BJ (cell line): ENCODE data around the gene NSMCE1. TPM values are rescaled to one million over a fixed set of nuclear protein-coding genes. Genes with fewer than 3 reads are reported as not detected.
A peak's percentile ranks its signal among the peaks of the same experiment; 100 is the strongest.

Experiments used
- CTCF ChIA-PET: fragments of 350-600 bp; formaldehyde crosslinking; extraction: SDS; loops from one replicate; lab custom pipeline; 2021; ENCODE audit warnings: antibody characterized with exemption, inconsistent platforms; lab: Yijun Ruan, JAX
- POLR2A ChIA-PET: fragments of 300-600 bp; sonication (Branson Sonifier 250); formaldehyde crosslinking; extraction: SDS; loops from one replicate; lab custom pipeline; 2021; ENCODE audit warnings: antibody characterized with exemption; lab: Charles Lee
- DNase-seq: peaks from one replicate; pipeline ENCODE4 v3.0.0-alpha.2; 2011; ENCODE audit warnings: low read depth
- H3K27me3 ChIP-seq: 2 replicates; pipeline ENCODE4 v1.6.0; 2011; ENCODE audit warnings: low read length; ENCODE audit not compliant: control insufficient read depth, insufficient read depth
- H3K36me3 ChIP-seq: 2 replicates; pipeline ENCODE4 v1.5.1; 2011; ENCODE audit warnings: low read length; ENCODE audit not compliant: control insufficient read depth, insufficient read depth
- H3K4me3 ChIP-seq: 2 replicates; pipeline ENCODE4 v1.5.1; 2011; ENCODE audit warnings: low read depth, mild to moderate bottlenecking, control low read depth, low read length
- polyA plus RNA-seq: library from polyadenylated mRNA; depleted of rRNA; stranded (reverse); fragments of >200 nt; gene quantifications from 2 replicates; pipeline ENCODE4 v1.2.3, GENCODE V29; 2011
- TF ChIP-seq, protein P1 (sequence below): IDR thresholded peaks from 2 replicates; pipeline ENCODE4 v1.5.1; 2011; ENCODE audit warnings: low read depth, mild to moderate bottlenecking, control low read depth, inconsistent platforms, low read length, moderate library complexity; ENCODE audit not compliant: insufficient read depth

The NSMCE1 gene
- polyA plus RNA-seq, 1 experiment = 34.3 TPM

DNA sequence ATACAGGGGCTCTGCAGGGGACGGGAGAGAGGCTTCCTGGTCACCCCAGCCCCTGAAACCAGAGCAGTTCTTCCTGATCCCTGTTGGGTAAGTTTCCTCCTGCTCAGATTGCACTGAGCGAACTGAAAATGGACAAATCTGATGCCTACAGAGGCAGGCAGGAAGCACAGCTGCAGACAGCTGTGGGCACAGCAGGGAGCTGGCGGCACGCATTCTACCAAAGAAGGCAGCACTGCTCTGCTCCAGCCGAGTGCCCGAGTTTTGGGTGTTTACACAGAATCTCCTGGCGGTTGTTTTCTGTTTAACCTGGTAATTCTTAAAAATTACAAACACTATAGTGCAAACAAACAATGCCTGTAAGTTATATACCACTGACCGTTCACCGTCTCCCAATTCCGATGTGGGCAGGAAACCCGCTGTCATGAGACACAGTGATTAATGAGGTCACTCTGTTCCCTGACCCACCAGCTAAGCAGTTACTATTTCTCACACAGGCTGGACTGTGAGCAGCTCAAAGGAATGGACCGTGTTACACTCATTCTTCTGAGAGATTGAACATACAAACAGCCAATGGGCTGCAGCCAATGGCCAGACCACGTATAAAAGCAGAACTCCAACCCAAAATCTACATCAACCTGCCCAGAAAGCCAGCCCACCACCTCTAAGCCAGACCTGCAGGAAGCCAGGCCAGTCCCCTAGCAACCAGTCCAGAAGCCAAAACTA lies 25.5 kb downstream of the NSMCE1 start:
- TF ChIP-seq, protein P1, sequence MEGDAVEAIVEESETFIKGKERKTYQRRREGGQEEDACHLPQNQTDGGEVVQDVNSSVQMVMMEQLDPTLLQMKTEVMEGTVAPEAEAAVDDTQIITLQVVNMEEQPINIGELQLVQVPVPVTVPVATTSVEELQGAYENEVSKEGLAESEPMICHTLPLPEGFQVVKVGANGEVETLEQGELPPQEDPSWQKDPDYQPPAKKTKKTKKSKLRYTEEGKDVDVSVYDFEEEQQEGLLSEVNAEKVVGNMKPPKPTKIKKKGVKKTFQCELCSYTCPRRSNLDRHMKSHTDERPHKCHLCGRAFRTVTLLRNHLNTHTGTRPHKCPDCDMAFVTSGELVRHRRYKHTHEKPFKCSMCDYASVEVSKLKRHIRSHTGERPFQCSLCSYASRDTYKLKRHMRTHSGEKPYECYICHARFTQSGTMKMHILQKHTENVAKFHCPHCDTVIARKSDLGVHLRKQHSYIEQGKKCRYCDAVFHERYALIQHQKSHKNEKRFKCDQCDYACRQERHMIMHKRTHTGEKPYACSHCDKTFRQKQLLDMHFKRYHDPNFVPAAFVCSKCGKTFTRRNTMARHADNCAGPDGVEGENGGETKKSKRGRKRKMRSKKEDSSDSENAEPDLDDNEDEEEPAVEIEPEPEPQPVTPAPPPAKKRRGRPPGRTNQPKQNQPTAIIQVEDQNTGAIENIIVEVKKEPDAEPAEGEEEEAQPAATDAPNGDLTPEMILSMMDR = no peak
- no peaks in the 10 kb centered on the region for H3K27me3 ChIP-seq
- no peaks in the 10 kb centered on the region for H3K36me3 ChIP-seq
- H3K4me3 ChIP-seq = no peak overlapping the region
- DNase-seq = no peak
- POLR2A ChIA-PET = no interaction called here
- CTCF ChIA-PET = interaction anchor here (0.7 to 17.5 kb wide), 4 partner anchors 8 to 126 kb away, joined by 3 to 206 read pairs (median 8); no protein-coding TSS in a partner anchor

DNA sequence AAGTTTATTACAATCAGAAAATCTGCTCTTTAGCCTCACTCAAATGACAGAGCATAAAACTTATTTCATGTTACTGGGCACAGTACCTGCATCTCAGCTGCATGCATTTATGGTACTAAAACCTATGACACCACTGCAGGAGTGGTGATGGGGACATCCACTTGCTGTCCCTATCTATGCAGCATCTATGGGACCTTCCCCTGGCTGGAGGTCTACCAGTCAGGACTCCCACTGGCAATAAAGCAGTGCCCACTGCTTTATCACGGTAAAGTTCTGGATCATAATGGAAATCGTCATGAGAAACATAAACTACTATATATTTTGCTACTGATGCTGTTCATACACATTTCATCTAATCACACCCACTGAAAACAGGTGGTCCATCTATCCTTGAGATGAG lies 26.2 kb downstream of the NSMCE1 start:
- Histone ChIP-seq H3K27me3 (no peaks in the 10 kb centered on the region), H3K36me3 (no peaks in the 10 kb centered on the region), H3K4me3 (no peak overlapping the region)
- POLR2A ChIA-PET = no interaction called here
- TF ChIP-seq, protein P1 = no peak
- CTCF ChIA-PET = interaction anchor here (0.7 to 17.5 kb wide), 3 partner anchors 31 to 127 kb away, joined by 3 to 206 read pairs (median 3); no protein-coding TSS in a partner anchor
- DNase-seq = no peak

DNA sequence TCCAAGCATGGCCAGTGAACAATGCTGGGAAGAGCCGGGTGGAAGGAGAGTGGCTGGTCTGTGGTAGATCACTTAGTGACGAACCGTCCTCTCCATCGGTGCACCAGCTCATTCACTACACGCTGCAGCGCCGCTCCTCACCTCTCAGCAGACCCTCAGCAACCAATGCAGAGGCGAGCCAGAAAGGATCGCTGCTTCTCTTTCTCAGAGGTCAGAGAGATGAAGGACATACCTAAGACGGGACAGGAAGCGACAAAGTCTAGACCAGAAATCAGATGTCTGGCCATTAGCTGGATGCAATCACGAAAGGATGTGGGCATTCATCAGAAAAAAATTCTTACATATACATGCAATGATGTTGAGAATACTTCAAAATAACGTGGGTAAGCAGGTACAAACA lies 26.9 kb downstream of the NSMCE1 start:
- POLR2A ChIA-PET = no interaction called here
- no peaks in the 10 kb centered on the region for H3K36me3 ChIP-seq
- H3K4me3 ChIP-seq = no peak overlapping the region
- CTCF ChIA-PET = interaction anchor here (17.5 kb wide), 1 partner anchor 127 kb away, joined by 206 read pairs; no protein-coding TSS in a partner anchor
- H3K27me3 ChIP-seq = no peaks in the 10 kb centered on the region
- TF ChIP-seq, protein P1 = no peak
- DNase-seq = no peak

DNA sequence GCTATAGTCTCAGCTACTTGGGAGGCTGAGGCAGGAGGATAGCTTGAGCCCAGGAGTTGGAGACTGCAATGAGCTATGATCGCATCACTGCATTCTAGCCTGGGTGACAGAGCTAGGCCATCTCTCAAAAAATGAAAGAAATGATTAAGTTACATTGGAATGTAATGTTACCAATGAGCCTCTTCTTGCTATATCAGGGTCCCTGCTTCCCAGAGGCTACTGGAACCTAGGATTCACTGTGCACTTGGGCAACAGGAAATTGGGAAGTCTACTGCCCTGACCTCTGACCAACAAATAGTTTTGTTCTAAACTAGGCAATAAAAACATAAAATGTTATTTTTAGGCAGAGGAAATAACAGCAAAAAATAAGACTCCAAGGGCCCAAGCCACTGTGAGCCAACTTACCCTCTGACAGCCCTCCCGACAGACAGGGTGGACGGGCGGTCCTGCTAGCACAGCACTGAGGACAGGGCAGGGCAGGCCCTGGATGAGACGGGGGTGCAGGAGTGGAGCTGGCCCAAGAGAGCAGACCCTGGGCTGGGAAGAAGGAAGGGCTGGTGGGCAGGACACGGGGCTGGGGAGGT lies 27.5 kb downstream of the NSMCE1 start:
- DNase-seq = peak; percentile 37
- no peaks in the 10 kb centered on the region for H3K27me3 ChIP-seq
- no peaks in the 10 kb centered on the region for H3K36me3 ChIP-seq
- ChIA-PET POLR2A (no interaction called here), CTCF (interaction anchor here (0.6 to 17.5 kb wide), 2 partner anchors 128 to 174 kb away, joined by 3 to 206 read pairs; no protein-coding TSS in a partner anchor)
- TF ChIP-seq, protein P1 = no peak
- H3K4me3 ChIP-seq = no peak overlapping the region

DNA sequence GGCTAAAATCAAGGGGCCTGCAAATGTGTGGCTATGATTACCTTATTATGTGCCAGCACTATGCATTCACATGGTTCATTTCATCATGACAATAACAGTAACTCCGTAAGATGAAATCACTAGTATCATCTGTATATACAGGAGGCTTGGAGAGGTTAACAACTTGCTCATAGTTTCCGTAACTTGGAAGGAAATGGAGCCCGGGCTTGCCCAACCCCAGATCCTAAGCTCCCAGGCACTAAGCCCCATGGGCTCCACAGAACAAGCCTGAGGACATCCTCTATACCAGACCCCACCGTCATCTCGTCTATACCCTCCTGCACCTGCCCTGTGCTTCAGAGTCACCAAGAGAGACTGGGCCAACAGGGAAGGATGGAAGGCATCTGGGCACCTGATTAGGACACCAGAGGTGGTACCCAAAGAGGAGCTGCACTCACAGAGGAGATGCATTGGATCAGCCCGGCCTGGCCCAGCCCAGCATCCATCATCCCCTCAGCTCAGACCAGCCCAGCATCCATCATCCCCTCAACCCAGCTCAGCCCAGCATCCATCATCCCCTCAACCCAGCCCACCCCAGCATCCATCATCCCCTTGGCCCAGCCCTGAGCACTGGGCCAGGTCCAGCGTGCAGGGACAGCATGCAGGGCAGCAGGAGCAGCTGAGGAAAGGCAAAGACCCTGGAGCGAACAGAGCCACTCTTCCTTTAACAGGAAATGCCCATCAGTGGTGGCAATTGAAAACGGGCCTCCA lies 28.5 kb downstream of the NSMCE1 start:
- Histone ChIP-seq H3K27me3 (no peaks in the 10 kb centered on the region), H3K4me3 (no peak overlapping the region), H3K36me3 (no peaks in the 10 kb centered on the region)
- ChIA-PET POLR2A (no interaction called here), CTCF (interaction anchor here (17.5 kb wide), 1 partner anchor 129 kb away, joined by 206 read pairs; no protein-coding TSS in a partner anchor)
- TF ChIP-seq, protein P1 = no peak
- DNase-seq = no peak
